Measurements from ENCODE around the gene ASNSD1. TPM values are rescaled to one million over a fixed set of nuclear protein-coding genes. Genes with fewer than 3 reads are reported as not detected.

ASNSD1 gene
- total and polyA plus RNA-seq, 9 donors = 38.5 to 61.9 (median 44.0) TPM

GRCh38 chr2:189624648-189625355 lies 36.5 kb upstream of the ASNSD1 start:
- Histone ChIP-seq H3K4me1 (ENCODE audit: insufficient read depth) (no peaks in the 10 kb centered on the region), H3K36me3 (no peaks in the 10 kb centered on the region), H3K9me3 (no peaks in the 10 kb centered on the region), H3K27me3 (no peaks in the 10 kb centered on the region), H3K4me3 (no peak overlapping the region), H3K27ac (no peak overlapping the region)
- intact Hi-C loops (cut with DNase I) = no loop called here
- TF ChIP-seq CTCF (IDR thresholded peaks at IDR 0.05) (no peak), EP300 (IDR thresholded peaks at IDR 0.05) (no peak), POLR2A (IDR thresholded peaks at IDR 0.05) (no peak)
- 69 to 78% (median 70%) methylated on average over 3 of the region's 3 CpGs for WGBS, 3 donors
- DNase-seq = no peak

GRCh38 chr2:189625636-189626035 lies 35.6 kb upstream of the ASNSD1 start:
- DNase-seq = no peak
- no peak overlapping the region for H3K4me3 ChIP-seq
- intact Hi-C loops (cut with DNase I) = no loop called here
- no peaks in the 10 kb centered on the region for H3K36me3 ChIP-seq
- WGBS, 3 donors = 85 to 89% (median 86%) methylated on average over 2 of the region's 2 CpGs
- no peaks in the 10 kb centered on the region for H3K27me3 ChIP-seq
- no peak for TF ChIP-seq CTCF (IDR thresholded peaks at IDR 0.05)
- TF ChIP-seq EP300 (IDR thresholded peaks at IDR 0.05) = no peak
- no peak for TF ChIP-seq POLR2A (IDR thresholded peaks at IDR 0.05)
- H3K4me1 ChIP-seq (ENCODE audit: insufficient read depth) = peaks cover 3% of the 10 kb centered on the region
- H3K27ac ChIP-seq = no peak overlapping the region
- H3K9me3 ChIP-seq = no peaks in the 10 kb centered on the region

- Histone ChIP-seq H3K4me3 (no peak overlapping the region), H3K36me3 (no peaks in the 10 kb centered on the region), H3K9me3 (no peaks in the 10 kb centered on the region), H3K4me1 (ENCODE audit: insufficient read depth) (peaks cover 3% of the 10 kb centered on the region), H3K27ac (no peak overlapping the region), H3K27me3 (no peaks in the 10 kb centered on the region)
- DNase-seq = no peak
- TF ChIP-seq CTCF (IDR thresholded peaks at IDR 0.05) = no peak
- TF ChIP-seq POLR2A (IDR thresholded peaks at IDR 0.05) = no peak
- TF ChIP-seq EP300 (IDR thresholded peaks at IDR 0.05) = no peak
- intact Hi-C loops (cut with DNase I) = no loop called here
- WGBS, 3 donors = 89 to 92% (median 90%) methylated on average over 1 of the region's 1 CpG
Measured at GRCh38 chr2:189627789-189628188, 33.5 kb upstream of the ASNSD1 start.

GRCh38 chr2:189628817-189629530 lies 32.3 kb upstream of the ASNSD1 start:
- Histone ChIP-seq H3K4me3 (no peak overlapping the region), H3K9me3 (no peaks in the 10 kb centered on the region), H3K27ac (no peak overlapping the region), H3K36me3 (no peaks in the 10 kb centered on the region), H3K27me3 (no peaks in the 10 kb centered on the region), H3K4me1 (ENCODE audit: insufficient read depth) (peaks cover 3% of the 10 kb centered on the region)
- peak in 1 of 3 donors; percentile 7 for TF ChIP-seq CTCF (IDR thresholded peaks at IDR 0.05)
- TF ChIP-seq POLR2A (IDR thresholded peaks at IDR 0.05) = no peak
- WGBS, 3 donors = 92 to 93% (median 93%) methylated on average over 9 of the region's 9 CpGs
- intact Hi-C loops (cut with DNase I) = no loop called here
- no peak for DNase-seq

Data from ovary (tissue), 9 donors.